SU-DHL-6 (cell line): ENCODE measurements around the gene SFXN1.

Experiments used
- H2AFZ ChIP-seq: fragments of 200-600 bp; sonication (generic); 2 replicates; pipeline ENCODE4 v1.6.1; 2014; ENCODE audit warnings: low read depth, mild to moderate bottlenecking, moderate library complexity, mixed read lengths, antibody characterized with exemption, low read length; ENCODE audit not compliant: severe bottlenecking
- H3F3A ChIP-seq: fragments of 200-600 bp; shearing (Covaris generic); 2 replicates; pipeline ENCODE4 v1.6.0; 2016; ENCODE audit warnings: antibody characterized with exemption, mild to moderate bottlenecking; ENCODE audit not compliant: insufficient read depth
- H3K27ac ChIP-seq: fragments of 200-600 bp; sonication (generic); 2 replicates; pipeline ENCODE4 v1.5.1; 2016; ENCODE audit warnings: low read depth, mild to moderate bottlenecking, low read length, moderate library complexity, mixed read lengths
- H3K27me3 ChIP-seq: fragments of 200-600 bp; sonication (generic), shearing (Covaris generic); 2 replicates; pipeline ENCODE4 v1.6.0; 2014; ENCODE audit warnings: mild to moderate bottlenecking, low read length
- H3K36me3 ChIP-seq: fragments of 200-600 bp; sonication (generic); 2 replicates; pipeline ENCODE4 v1.6.1; 2014; ENCODE audit warnings: mild to moderate bottlenecking, low read length, mixed read lengths
- H3K4me2 ChIP-seq: fragments of 300-600, 200-600 bp; shearing (Covaris generic), sonication (generic); 2 replicates; pipeline ENCODE4 v1.6.0; 2014; ENCODE audit warnings: low read length, low read depth, mild to moderate bottlenecking; ENCODE audit not compliant: poor library complexity, severe bottlenecking
- H3K4me3 ChIP-seq: fragments of 200-600 bp; sonication (generic); 2 replicates; pipeline ENCODE4 v1.5.1; 2014; ENCODE audit warnings: antibody characterized with exemption, low read length, mild to moderate bottlenecking, mixed read lengths; ENCODE audit not compliant: insufficient read depth, poor library complexity, severe bottlenecking
- H3K79me2 ChIP-seq: fragments of 200-600 bp; sonication (generic); 2 replicates; pipeline ENCODE4 v1.6.1; 2014; ENCODE audit warnings: mild to moderate bottlenecking, low read length, moderate library complexity; ENCODE audit not compliant: insufficient read depth
- H3K9ac ChIP-seq: fragments of 200-600 bp; sonication (generic); 2 replicates; pipeline ENCODE4 v1.7.0; 2014; ENCODE audit warnings: mild to moderate bottlenecking, low read length
- H3K9me2 ChIP-seq: fragments of 200-600 bp; sonication (generic); replicated peaks from 2 replicates; pipeline ENCODE4 v1.6.1; 2014; ENCODE audit warnings: low read length; ENCODE audit not compliant: insufficient read depth
- H3K9me3 ChIP-seq: fragments of 200-600 bp; sonication (generic); 2 replicates; pipeline ENCODE4 v1.6.1; 2014; ENCODE audit warnings: low read length, mixed read lengths; ENCODE audit not compliant: insufficient read depth
- H4K20me1 ChIP-seq: fragments of 200-600 bp; sonication (generic); 2 replicates; pipeline ENCODE4 v1.6.1; 2014; ENCODE audit warnings: low read depth, mild to moderate bottlenecking, antibody characterized with exemption, low read length, moderate library complexity, mixed read lengths
- EZH2phosphoT487 ChIP-seq: fragments of 200-600 bp; sonication (generic), shearing (Covaris generic); conservative IDR thresholded peaks from 2 replicates; pipeline ENCODE4 v1.6.1; 2018; ENCODE audit warnings: mild to moderate bottlenecking, antibody characterized with exemption, low read length, moderate library complexity, mixed read lengths
- TF ChIP-seq, protein P1 (sequence below): fragments of 200-600 bp; sonication (generic); IDR thresholded peaks from one replicate; pipeline ENCODE4 v1.5.1; 2017; ENCODE audit warnings: antibody characterized with exemption, mild to moderate bottlenecking, low read length, moderate library complexity; ENCODE audit not compliant: insufficient read depth, poor library complexity, severe bottlenecking

Gene SFXN1

GRCh38 chr5:175478384-175479124, at the start of gene SFXN1:
TSS of gene SFXN1 (plus strand) at chr5:175478560. CDS start at chr5:175492104, 13,544 bp downstream.
- TF ChIP-seq, protein P1, sequence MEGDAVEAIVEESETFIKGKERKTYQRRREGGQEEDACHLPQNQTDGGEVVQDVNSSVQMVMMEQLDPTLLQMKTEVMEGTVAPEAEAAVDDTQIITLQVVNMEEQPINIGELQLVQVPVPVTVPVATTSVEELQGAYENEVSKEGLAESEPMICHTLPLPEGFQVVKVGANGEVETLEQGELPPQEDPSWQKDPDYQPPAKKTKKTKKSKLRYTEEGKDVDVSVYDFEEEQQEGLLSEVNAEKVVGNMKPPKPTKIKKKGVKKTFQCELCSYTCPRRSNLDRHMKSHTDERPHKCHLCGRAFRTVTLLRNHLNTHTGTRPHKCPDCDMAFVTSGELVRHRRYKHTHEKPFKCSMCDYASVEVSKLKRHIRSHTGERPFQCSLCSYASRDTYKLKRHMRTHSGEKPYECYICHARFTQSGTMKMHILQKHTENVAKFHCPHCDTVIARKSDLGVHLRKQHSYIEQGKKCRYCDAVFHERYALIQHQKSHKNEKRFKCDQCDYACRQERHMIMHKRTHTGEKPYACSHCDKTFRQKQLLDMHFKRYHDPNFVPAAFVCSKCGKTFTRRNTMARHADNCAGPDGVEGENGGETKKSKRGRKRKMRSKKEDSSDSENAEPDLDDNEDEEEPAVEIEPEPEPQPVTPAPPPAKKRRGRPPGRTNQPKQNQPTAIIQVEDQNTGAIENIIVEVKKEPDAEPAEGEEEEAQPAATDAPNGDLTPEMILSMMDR: no peak
- TF ChIP-seq EZH2phosphoT487: no peak
- Histone ChIP-seq H4K20me1 (peaks cover 31% of the 10 kb centered on the region), H3K9ac (peak within 1 kb of the TSS; percentile 88), H3K79me2 (peaks cover 50% of the 10 kb centered on the region), H3K27ac (peak within 1 kb of the TSS; percentile 58), H3K9me3 (no peaks in the 10 kb centered on the region), H3K9me2 (no peaks in the 10 kb centered on the region), H2AFZ (peak within 1 kb of the TSS; percentile 88), H3K36me3 (peaks cover 8% of the 10 kb centered on the region), H3F3A (0 out of 2 replicates have a peak, but pooled peaks cover 7% of the 10 kb centered on the region), H3K4me2 (peak within 1 kb of the TSS; percentile 90), H3K27me3 (no peaks in the 10 kb centered on the region), H3K4me3 (peak within 1 kb of the TSS; percentile 74)

DNA sequence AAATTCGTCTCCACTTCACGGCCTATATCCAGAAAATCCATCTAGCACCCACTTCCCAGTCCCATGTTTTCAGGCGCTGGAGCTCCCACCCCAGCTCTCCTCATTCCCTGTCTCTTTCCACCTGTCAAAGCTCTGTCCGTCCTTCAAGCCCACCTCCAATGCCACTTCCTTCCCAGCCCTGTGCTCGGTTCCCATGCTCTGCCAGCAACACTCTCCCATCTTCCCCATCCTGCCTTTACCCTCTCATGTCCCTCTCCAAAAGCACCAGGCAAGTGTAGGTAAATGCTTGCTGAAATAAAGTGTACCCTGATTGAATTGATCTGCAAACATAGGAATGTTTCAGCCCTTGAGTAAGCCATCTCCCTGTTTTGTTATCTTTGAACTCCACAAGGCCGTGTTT, 43.6 kb upstream of the SFXN1 start:
- Histone ChIP-seq H3F3A (no peaks in the 10 kb centered on the region), H3K36me3 (no peaks in the 10 kb centered on the region), H3K9me2 (no peaks in the 10 kb centered on the region), H2AFZ (no peak overlapping the region), H3K27ac (no peak overlapping the region), H3K27me3 (no peaks in the 10 kb centered on the region), H3K9me3 (no peaks in the 10 kb centered on the region), H3K9ac (no peak overlapping the region), H4K20me1 (no peaks in the 10 kb centered on the region), H3K4me3 (no peak overlapping the region), H3K79me2 (no peaks in the 10 kb centered on the region), H3K4me2 (no peak overlapping the region)
- TF ChIP-seq, protein P1: no peak
- TF ChIP-seq EZH2phosphoT487: no peak

- TF ChIP-seq, protein P1: no peak
- no peak for TF ChIP-seq EZH2phosphoT487
- Histone ChIP-seq H3K79me2 (no peaks in the 10 kb centered on the region), H3K27me3 (no peaks in the 10 kb centered on the region), H3K4me2 (no peak overlapping the region), H3K36me3 (no peaks in the 10 kb centered on the region), H3K4me3 (no peak overlapping the region), H3K9ac (no peak overlapping the region), H3K27ac (no peak overlapping the region), H3F3A (no peaks in the 10 kb centered on the region), H3K9me3 (no peaks in the 10 kb centered on the region), H2AFZ (no peak overlapping the region), H4K20me1 (no peaks in the 10 kb centered on the region), H3K9me2 (no peaks in the 10 kb centered on the region)
These were observed 42.0 kb upstream of the SFXN1 start for GRCh38 chr5:175436359-175436758.
